MV-4-11 (cell line): ENCODE measurements around the gene HELZ.

Experiments used
- DNase-seq: peaks from one replicate; lab custom pipeline; 2025; lab: John Stamatoyannopoulos, UW

Gene HELZ

DNA sequence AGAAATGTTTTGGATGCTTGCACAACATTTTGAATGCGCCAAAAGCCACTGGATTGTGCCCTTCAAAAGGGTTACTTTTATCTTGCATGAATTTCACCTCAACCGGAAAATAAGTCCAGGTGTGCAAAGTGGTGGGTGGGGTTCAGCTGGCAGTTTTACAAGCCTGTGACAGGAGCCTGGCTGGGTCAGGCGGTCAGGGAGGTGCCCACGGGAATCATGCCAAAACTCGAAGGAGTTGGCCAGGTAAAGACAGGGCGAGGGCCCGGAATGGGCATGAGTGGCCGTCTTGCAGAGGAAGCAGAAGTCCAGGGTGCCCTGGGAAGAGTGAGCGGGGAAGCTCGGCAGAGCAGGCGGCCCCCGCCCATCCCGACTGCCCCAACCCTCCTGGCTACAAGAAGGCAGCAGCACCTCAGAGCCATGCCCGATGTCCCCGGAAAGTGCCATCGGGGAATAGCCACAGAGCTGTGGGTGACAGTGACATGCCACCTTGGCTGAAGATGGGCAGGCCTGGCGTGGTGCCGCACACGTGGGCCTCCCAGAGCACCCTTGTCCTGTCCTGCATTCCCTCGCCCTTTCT is 219.7 kb downstream of the HELZ start:
- DNase-seq: no peak

DNA sequence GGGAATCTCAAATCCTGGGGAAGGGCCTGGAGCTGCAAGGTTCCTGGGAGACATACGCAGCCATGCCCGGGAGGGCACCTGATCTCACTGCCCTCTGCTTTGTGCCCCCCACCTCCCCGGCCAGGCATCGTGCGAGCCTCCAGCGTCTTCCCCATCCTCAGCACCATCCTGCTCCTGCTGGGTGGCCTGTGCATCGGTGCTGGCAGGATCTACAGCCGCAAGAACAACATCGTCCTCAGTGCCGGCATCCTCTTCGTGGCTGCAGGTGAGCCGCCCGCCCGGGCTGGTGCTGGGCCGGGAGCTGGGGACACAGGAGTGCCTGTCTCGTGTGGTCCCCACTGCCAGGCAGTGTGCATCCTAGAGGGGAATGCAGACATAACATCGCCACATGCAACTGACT is 220.3 kb downstream of the HELZ start:
- no peak for DNase-seq

DNA sequence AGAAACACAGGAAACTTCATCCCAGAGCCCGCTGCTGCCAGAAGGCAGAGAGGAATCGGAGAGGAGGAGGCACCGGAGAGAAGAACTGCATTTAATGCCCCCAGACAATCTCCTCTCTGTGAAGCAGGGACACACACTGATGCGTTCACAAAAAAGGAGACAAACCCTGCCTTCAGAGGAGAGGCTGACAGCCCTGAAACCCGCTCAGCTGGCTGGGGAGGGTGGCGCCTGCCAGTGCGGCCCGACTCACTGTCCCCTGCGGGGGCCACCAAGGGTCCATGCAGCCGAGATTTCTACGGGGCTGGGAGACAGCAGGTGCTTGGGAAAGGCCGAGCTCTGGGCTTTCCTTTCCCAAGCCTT is 222.6 kb downstream of the HELZ start:
- no peak for DNase-seq

DNA sequence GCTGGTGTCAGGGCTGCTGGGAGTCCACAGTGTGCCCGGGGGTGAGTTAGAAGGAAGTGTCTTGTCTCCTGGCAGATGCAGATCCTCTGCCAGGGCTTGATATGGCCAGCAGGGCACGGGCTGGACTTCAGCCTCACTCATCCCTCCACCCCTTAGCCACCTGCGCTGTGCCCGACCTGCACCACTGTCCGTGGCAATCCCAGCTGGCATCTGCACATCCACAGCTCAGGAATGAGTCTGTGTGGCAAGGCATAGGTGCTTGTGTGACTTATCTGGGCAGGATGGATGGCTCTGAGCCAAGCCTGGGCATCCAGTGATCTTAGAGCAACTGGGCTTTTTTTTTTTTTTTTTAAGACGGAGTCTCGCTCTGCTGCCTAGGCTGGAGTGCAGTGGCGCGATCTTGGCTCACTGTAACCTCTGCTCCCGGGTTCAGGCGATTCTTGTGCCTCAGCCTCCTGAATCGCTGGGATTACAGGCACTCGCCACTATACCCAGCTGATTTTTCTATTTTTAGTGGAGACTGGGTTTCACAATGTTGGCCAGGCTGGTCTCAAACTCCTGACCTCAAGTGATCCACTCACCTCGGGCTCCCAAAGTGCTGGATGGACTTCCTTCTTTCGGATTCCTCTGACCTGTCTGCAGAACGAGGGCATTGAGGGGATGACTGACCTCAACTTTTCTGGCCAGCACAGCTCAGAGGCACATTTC is 223.1 kb downstream of the HELZ start:
- DNase-seq: peak; percentile 61

DNA sequence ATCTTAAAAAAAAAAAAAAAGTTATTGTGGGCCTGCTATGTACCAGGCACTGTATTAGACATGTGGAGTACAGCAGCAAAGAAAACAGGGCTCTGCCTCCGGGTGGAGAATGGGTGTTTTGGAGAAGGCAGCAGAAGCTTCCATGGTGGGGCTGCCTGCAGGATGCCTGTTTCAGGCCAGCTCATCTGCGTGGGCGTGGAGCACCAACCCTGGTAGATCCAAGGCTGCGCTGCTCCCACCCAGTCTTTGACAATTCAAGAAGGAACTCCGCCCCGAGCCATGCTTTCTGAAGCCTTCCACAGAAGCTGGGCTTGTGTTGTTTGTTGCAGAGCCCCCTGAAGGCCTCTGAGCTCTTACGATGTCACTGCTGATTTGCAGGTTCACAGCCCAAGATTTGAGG is 223.8 kb downstream of the HELZ start:
- DNase-seq: no peak
